Esophagus (tissue), 2 donors: ENCODE measurements around the gene NRARP. TPM values are rescaled to one million over a fixed set of nuclear protein-coding genes. Genes with fewer than 3 reads are reported as not detected.

ENCODE experiments used
- H3K27ac ChIP-seq, 2 donors: one replicate each; pipeline ENCODE4 v1.5.1; 2013; ENCODE audit warnings: low read depth in 2 of 2, mild to moderate bottlenecking in 2 of 2, inconsistent platforms in 1 of 2, low read length in 1 of 2, moderate library complexity in 1 of 2
- H3K27me3 ChIP-seq, 2 donors: one replicate each; pipeline ENCODE4 v1.6.1; 2013; ENCODE audit warnings: low read length in 2 of 2, control low read depth in 1 of 2, mild to moderate bottlenecking in 1 of 2; ENCODE audit not compliant: insufficient read depth in 2 of 2, control insufficient read depth in 1 of 2
- H3K36me3 ChIP-seq, 2 donors: one replicate each; pipeline ENCODE4 v1.6.1; 2013; ENCODE audit warnings: low read length in 1 of 2; ENCODE audit not compliant: control insufficient read depth in 2 of 2, insufficient read depth in 2 of 2
- H3K4me1 ChIP-seq, 2 donors: one replicate each; pipeline ENCODE4 v1.6.1; 2013; ENCODE audit warnings: low read length in 1 of 2; ENCODE audit not compliant: control insufficient read depth in 2 of 2, insufficient read depth in 2 of 2
- H3K4me3 ChIP-seq, 2 donors: one replicate each; pipeline ENCODE4 v1.5.1; 2013; ENCODE audit warnings: low read length in 2 of 2, mild to moderate bottlenecking in 2 of 2, low read depth in 1 of 2, moderate library complexity in 1 of 2
- H3K9me3 ChIP-seq, 2 donors: one replicate each; pipeline ENCODE4 v1.6.1; 2013; ENCODE audit warnings: mild to moderate bottlenecking in 2 of 2, low read depth in 1 of 2, low read length in 1 of 2, moderate library complexity in 1 of 2; ENCODE audit not compliant: control insufficient read depth in 2 of 2, insufficient read depth in 1 of 2
- WGBS, 2 donors: extraction: QIAGEN DNeasy Blood & Tissue Kit; methylation state at CpG; one replicate each; pipeline ENCODE4 v1.1.7; 2013; 5-methylcytosine and 5-hydroxymethylcytosine counted together
- polyA plus RNA-seq, 2 donors: library from polyadenylated mRNA; stranded (reverse); fragments of 200-250 nt; gene quantifications; one replicate each; pipeline ENCODE4 v1.2.3, GENCODE V29; 2013
- donor health status: healthy with polysubstance abuse.
- donor health status: Bipolar disorder and iron deficiency.

Gene NRARP
- polyA plus RNA-seq, 2 donors = 1.6 to 7.8 TPM

- WGBS, 2 donors = 11 to 14% methylated on average over 36 of the region's 36 CpGs
- Histone ChIP-seq H3K4me3 (peak overlapping the region; percentile 16 to 21), H3K36me3 (no peaks in the 10 kb centered on the region), H3K27ac (peak overlapping the region; percentile 86 to 91), H3K27me3 (no peaks in the 10 kb centered on the region), H3K4me1 (peaks cover 10 to 46% of the 10 kb centered on the region in 2 donors), H3K9me3 (no peaks in the 10 kb centered on the region)
Measured at GRCh38 chr9:137305060-137305797, 3.2 kb upstream of the NRARP start.

- no peaks in the 10 kb centered on the region for H3K27me3 ChIP-seq
Measured at GRCh38 chr9:137304383-137305059, 2.5 kb upstream of the NRARP start.

GRCh38 chr9:137303893-137304382 lies 1.9 kb upstream of the NRARP start:
- no peaks in the 10 kb centered on the region for H3K27me3 ChIP-seq
- peaks cover 0 to 2% of the 10 kb centered on the region in 2 donors for H3K36me3 ChIP-seq
- H3K4me3 ChIP-seq = no peak overlapping the region
- WGBS, 2 donors = 53 to 67% methylated on average over 16 to 22 of the region's 22 CpGs
- H3K27ac ChIP-seq = peak overlapping the region; percentile 86 to 91
- peaks cover 10 to 46% of the 10 kb centered on the region in 2 donors for H3K4me1 ChIP-seq
- H3K9me3 ChIP-seq = no peaks in the 10 kb centered on the region

More at GRCh38 chr9:137304383-137305059, 2.5 kb upstream of the NRARP start:
- 31 to 37% methylated on average over 14 to 16 of the region's 16 CpGs for WGBS, 2 donors
- H3K9me3 ChIP-seq = no peaks in the 10 kb centered on the region
- peak overlapping the region; percentile 86 to 91 for H3K27ac ChIP-seq
- no peaks in the 10 kb centered on the region for H3K36me3 ChIP-seq
- H3K4me1 ChIP-seq = peaks cover 10 to 46% of the 10 kb centered on the region in 2 donors
- H3K4me3 ChIP-seq = no peak overlapping the region

- 47 to 63% methylated on average over 23 of the region's 23 CpGs for WGBS, 2 donors
- H3K27me3 ChIP-seq = no peaks in the 10 kb centered on the region
- peaks cover 10 to 45% of the 10 kb centered on the region in 2 donors for H3K4me1 ChIP-seq
- H3K4me3 ChIP-seq = peak overlapping the region; percentile 52 to 76
- H3K36me3 ChIP-seq = peaks cover 0 to 2% of the 10 kb centered on the region in 2 donors
- no peaks in the 10 kb centered on the region for H3K9me3 ChIP-seq
- H3K27ac ChIP-seq = peak overlapping the region; percentile 85 to 91
Measured at GRCh38 chr9:137303151-137303892, 1.3 kb upstream of the NRARP start.

GRCh38 chr9:137302449-137303150 lies 529 bp upstream of the NRARP start:
- Histone ChIP-seq H3K9me3 (no peaks in the 10 kb centered on the region), H3K4me1 (peaks cover 10 to 42% of the 10 kb centered on the region in 2 donors)
- 5 to 9% methylated on average over 39 to 78 of the region's 78 CpGs for WGBS, 2 donors

GRCh38 chr9:137301081-137301947 lies 757 bp downstream of the NRARP start:
- Histone ChIP-seq H3K4me3 (peak overlapping the region; percentile 64 to 76), H3K4me1 (peaks cover 6 to 29% of the 10 kb centered on the region in 2 donors), H3K36me3 (peaks cover 0 to 2% of the 10 kb centered on the region in 2 donors), H3K27ac (peak overlapping the region; percentile 34 to 56), H3K9me3 (no peaks in the 10 kb centered on the region), H3K27me3 (no peaks in the 10 kb centered on the region)
- WGBS, 2 donors = 1% methylated on average over 112 to 115 of the region's 115 CpGs

More at GRCh38 chr9:137302449-137303150, 529 bp upstream of the NRARP start:
- H3K27me3 ChIP-seq = no peaks in the 10 kb centered on the region
- peak overlapping the region; percentile 52 to 76 for H3K4me3 ChIP-seq
- H3K27ac ChIP-seq = peak overlapping the region; percentile 85 to 91
- H3K36me3 ChIP-seq = peaks cover 0 to 2% of the 10 kb centered on the region in 2 donors

GRCh38 chr9:137300567-137301080 lies 1.4 kb downstream of the NRARP start:
- Histone ChIP-seq H3K27me3 (no peaks in the 10 kb centered on the region), H3K27ac (peak overlapping the region in 1 of 2 donors; percentile 34)
- WGBS, 2 donors = 3 to 4% methylated on average over 24 to 25 of the region's 25 CpGs

GRCh38 chr9:137299938-137300337 lies 2.1 kb downstream of the NRARP start:
- WGBS, 2 donors = 26 to 34% methylated on average over 16 of the region's 16 CpGs
- peaks cover 0 to 2% of the 10 kb centered on the region in 2 donors for H3K36me3 ChIP-seq
- no peaks in the 10 kb centered on the region for H3K9me3 ChIP-seq
- no peaks in the 10 kb centered on the region for H3K27me3 ChIP-seq
- peaks cover 3 to 20% of the 10 kb centered on the region in 2 donors for H3K4me1 ChIP-seq
- H3K27ac ChIP-seq = no peak overlapping the region
- H3K4me3 ChIP-seq = peak overlapping the region in 1 of 2 donors; percentile 76

More at GRCh38 chr9:137300567-137301080, 1.4 kb downstream of the NRARP start:
- Histone ChIP-seq H3K9me3 (no peaks in the 10 kb centered on the region), H3K36me3 (peaks cover 0 to 2% of the 10 kb centered on the region in 2 donors), H3K4me1 (peaks cover 4 to 23% of the 10 kb centered on the region in 2 donors), H3K4me3 (peak overlapping the region; percentile 64 to 76)
